Placental pericyte (primary cell): ENCODE results near the gene ZNF689. TPM values are rescaled to one million over a fixed set of nuclear protein-coding genes. Genes with fewer than 3 reads are reported as not detected.

Experiments
- small RNA-seq: library from RNA; depleted of rRNA; stranded (forward); fragments of <200 nt; gene quantifications from one replicate; pipeline ENCODE3, GENCODE V24; 2012; ENCODE audit warnings: low replicate concordance
- total RNA-seq: library from RNA; depleted of rRNA; stranded (reverse); fragments of >200 nt; gene quantifications from 2 replicates; pipeline ENCODE4 v1.2.3, GENCODE V29; 2012

Gene ZNF689
- 8.5 and 9.7 TPM in 2 replicates for total RNA-seq

GRCh38 chr16:30609926-30610839 is at the start of gene ZNF689:
Gene ZNF689, minus strand, starts transcription at chr16:30610389. Its CDS starts 348 bp downstream, at chr16:30610041.

GRCh38 chr16:30657866-30658730 is 47.9 kb upstream of the ZNF689 start, which contains the start of gene FBRS:
Gene FBRS, plus strand, starts transcription at chr16:30658431. Its CDS starts 1,088 bp downstream, at chr16:30659519.

GRCh38 chr16:30650369-30651123 is 40.4 kb upstream of the ZNF689 start, which contains the start of gene PRR14:
Gene PRR14, plus strand, starts transcription at chr16:30650960. Its CDS starts 686 bp downstream, at chr16:30651646.

GRCh38 chr16:30585400-30586191 is 24.6 kb downstream of the ZNF689 start, which contains the start of gene ZNF785:
Gene ZNF785, minus strand, starts transcription at chr16:30585697. Its CDS starts 86 bp downstream, at chr16:30585611.

GRCh38 chr16:30571445-30572322 is 38.5 kb downstream of the ZNF689 start, which contains the start of gene ZNF688:
Gene ZNF688, minus strand, starts transcription at chr16:30571714. Its CDS starts 85 bp downstream, at chr16:30571629.

GRCh38 chr16:30557957-30558788 is 52.0 kb downstream of the ZNF689 start, which contains the start of gene ZNF764:
Gene ZNF764, minus strand, starts transcription at chr16:30558374. Its CDS starts 192 bp downstream, at chr16:30558182.

Small RNAs within 50 kb of the gene (small RNA-seq; reads per million reads assigned to genes)
- gene AC093249.1 (not detected), gene AC093249.4 (not detected)

Other genes starting within 250 kb of the ZNF689 start
- gene TBC1D10B, start 239.9 kb downstream of the ZNF689 start, total RNA-seq = 43.1 and 57.8 TPM in 2 replicates
- gene MYL11, start 235.6 kb downstream of the ZNF689 start, total RNA-seq = not detected in 2 replicates
- not detected in 2 replicates for gene SEPTIN1, start 227.8 kb downstream of the ZNF689 start, total RNA-seq
- gene ZNF48, start 215.0 kb downstream of the ZNF689 start, total RNA-seq = 7.7 and 14.7 TPM in 2 replicates
- 7.9 and 10.2 TPM in 2 replicates for gene ZNF771, start 202.8 kb downstream of the ZNF689 start, total RNA-seq
- gene DCTPP1, start 180.4 kb downstream of the ZNF689 start, total RNA-seq = 6.8 and 19.8 TPM in 2 replicates
- gene SEPHS2, start 164.5 kb downstream of the ZNF689 start, total RNA-seq = 11.3 and 24.5 TPM in 2 replicates
- not detected in 2 replicates for gene ITGAL, start 137.6 kb downstream of the ZNF689 start, total RNA-seq
- gene ZNF768, start 83.8 kb downstream of the ZNF689 start, total RNA-seq = 17.3 and 25.8 TPM in 2 replicates
- 10.1 and 14.5 TPM in 2 replicates for gene ZNF747, start 75.5 kb downstream of the ZNF689 start, total RNA-seq
- 7.3 and 7.4 TPM in 2 replicates for gene ZNF764, start 52.0 kb downstream of the ZNF689 start, total RNA-seq
- 10.2 and 11.8 TPM in 2 replicates for gene ZNF688, start 38.7 kb downstream of the ZNF689 start, total RNA-seq
- gene ZNF785, start 24.7 kb downstream of the ZNF689 start, total RNA-seq = 10.0 and 14.7 TPM in 2 replicates
- 7.2 and 18.9 TPM in 2 replicates for gene PRR14, start 40.6 kb upstream of the ZNF689 start, total RNA-seq
- gene FBRS, start 48.0 kb upstream of the ZNF689 start, total RNA-seq = 25.8 and 34.4 TPM in 2 replicates
- gene SRCAP, start 88.8 kb upstream of the ZNF689 start, total RNA-seq = 16.2 and 30.4 TPM in 2 replicates
- 29.1 and 30.1 TPM in 2 replicates for gene PHKG2, start 138.0 kb upstream of the ZNF689 start, total RNA-seq
- gene CFAP119, start 151.7 kb upstream of the ZNF689 start, total RNA-seq = 2.2 and 4.9 TPM in 2 replicates
- 76.2 and 111 TPM in 2 replicates for gene RNF40, start 151.9 kb upstream of the ZNF689 start, total RNA-seq
- gene ZNF629, start 176.8 kb upstream of the ZNF689 start, total RNA-seq = 16.4 and 18.6 TPM in 2 replicates